ENCODE results near the gene B4GALNT4.

- TF ChIP-seq PHF8 (IDR thresholded peaks at IDR 0.05; ENCODE audit: borderline replicate concordance, low read depth) = no peak
- TF ChIP-seq EP300 (IDR thresholded peaks at IDR 0.05) = no peak
- TF ChIP-seq SMC3 (IDR thresholded peaks at IDR 0.05) = no peak
- TF ChIP-seq, protein P1, sequence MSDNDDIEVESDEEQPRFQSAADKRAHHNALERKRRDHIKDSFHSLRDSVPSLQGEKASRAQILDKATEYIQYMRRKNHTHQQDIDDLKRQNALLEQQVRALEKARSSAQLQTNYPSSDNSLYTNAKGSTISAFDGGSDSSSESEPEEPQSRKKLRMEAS (IDR thresholded peaks at IDR 0.05) = no peak
- TF ChIP-seq ZSCAN20 (CRISPR knock-in tag; IDR thresholded peaks at IDR 0.05) = no peak
- TF ChIP-seq CTCF (IDR thresholded peaks at IDR 0.05) = no peak
- no peak for TF ChIP-seq RCOR1 (IDR thresholded peaks at IDR 0.05; ENCODE audit: low read depth, low read length)
- no peak for TF ChIP-seq USF2 (IDR thresholded peaks at IDR 0.05)
- TF ChIP-seq FOSB (CRISPR knock-in tag; IDR thresholded peaks at IDR 0.05) = no peak
- no peak for TF ChIP-seq MYC (IDR thresholded peaks at IDR 0.05; ENCODE audit: borderline replicate concordance, low read length)
- no peak for TF ChIP-seq BHLHE40 (IDR thresholded peaks at IDR 0.05; ENCODE audit: low read depth, low read length)
- no peak for TF ChIP-seq POLR2A (IDR thresholded peaks at IDR 0.05; ENCODE audit: low read length)
These were observed 42.8 kb upstream of the B4GALNT4 start for GRCh38 chr11:326592-326841.
